Esophagus muscularis mucosa (tissue), 4 donors: ENCODE results near the gene OLFML1.

Source experiments
- EP300 ChIP-seq: sonication (generic); formaldehyde crosslinking; IDR thresholded peaks from one replicate; pipeline ENCODE4 v1.6.1; 2017; ENCODE audit warnings: antibody characterized with exemption
- POLR2A ChIP-seq: fragments of 450-650 bp; IDR thresholded peaks from one replicate; pipeline ENCODE4 v1.6.1; 2017; ENCODE audit warnings: antibody characterized with exemption, moderate library complexity, mild to moderate bottlenecking, low read depth
- POLR2AphosphoS5 ChIP-seq, 2 donors: sonication (generic); formaldehyde crosslinking; IDR thresholded peaks; one replicate each; pipeline ENCODE4 v1.6.1; 2017; ENCODE audit warnings: antibody characterized with exemption in 2 of 2
- TF ChIP-seq, protein P1 (sequence below), 3 experiments: fragments of 200-600 bp in 2 of 3; fragments of 450-650 bp in 1 of 3; sonication (generic) in 2 of 3; IDR thresholded peaks; one replicate each; pipeline ENCODE4 v1.5.1; 2017 to 2019; ENCODE audit warnings: antibody characterized with exemption in 3 of 3, mild to moderate bottlenecking in 2 of 3, moderate library complexity in 1 of 3

DNA sequence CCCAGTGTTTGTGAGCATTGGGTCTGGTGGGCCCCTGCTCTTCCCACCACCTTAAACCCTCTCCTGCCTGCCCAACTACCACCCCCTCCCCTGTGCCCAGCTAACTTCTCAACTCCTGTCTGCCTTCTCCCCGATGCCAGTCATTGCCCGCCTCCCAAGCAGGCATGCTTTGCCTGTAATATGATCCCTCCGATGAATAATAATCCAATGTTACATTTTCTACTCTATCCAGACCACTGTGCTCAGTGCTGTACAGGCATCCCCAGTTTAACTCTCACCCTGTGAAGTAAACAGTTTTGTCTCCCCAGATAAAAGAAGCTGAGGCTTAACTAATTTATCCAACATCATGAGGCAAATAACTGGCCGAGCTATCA, 35.5 kb upstream of the OLFML1 start:
- TF ChIP-seq, protein P1, sequence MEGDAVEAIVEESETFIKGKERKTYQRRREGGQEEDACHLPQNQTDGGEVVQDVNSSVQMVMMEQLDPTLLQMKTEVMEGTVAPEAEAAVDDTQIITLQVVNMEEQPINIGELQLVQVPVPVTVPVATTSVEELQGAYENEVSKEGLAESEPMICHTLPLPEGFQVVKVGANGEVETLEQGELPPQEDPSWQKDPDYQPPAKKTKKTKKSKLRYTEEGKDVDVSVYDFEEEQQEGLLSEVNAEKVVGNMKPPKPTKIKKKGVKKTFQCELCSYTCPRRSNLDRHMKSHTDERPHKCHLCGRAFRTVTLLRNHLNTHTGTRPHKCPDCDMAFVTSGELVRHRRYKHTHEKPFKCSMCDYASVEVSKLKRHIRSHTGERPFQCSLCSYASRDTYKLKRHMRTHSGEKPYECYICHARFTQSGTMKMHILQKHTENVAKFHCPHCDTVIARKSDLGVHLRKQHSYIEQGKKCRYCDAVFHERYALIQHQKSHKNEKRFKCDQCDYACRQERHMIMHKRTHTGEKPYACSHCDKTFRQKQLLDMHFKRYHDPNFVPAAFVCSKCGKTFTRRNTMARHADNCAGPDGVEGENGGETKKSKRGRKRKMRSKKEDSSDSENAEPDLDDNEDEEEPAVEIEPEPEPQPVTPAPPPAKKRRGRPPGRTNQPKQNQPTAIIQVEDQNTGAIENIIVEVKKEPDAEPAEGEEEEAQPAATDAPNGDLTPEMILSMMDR (IDR thresholded peaks at IDR 0.05) = no peak
- TF ChIP-seq EP300 = no peak
- no peak for TF ChIP-seq POLR2A
- no peak for TF ChIP-seq POLR2AphosphoS5 (IDR thresholded peaks at IDR 0.05)
